ENCODE results near the gene CD27.
"Not testable (repeated sequence)": the region's sequence is repeated elsewhere in the genome, so short reads cannot be mapped to it uniquely, and the experiment has no call there.

CD27 gene

DNA sequence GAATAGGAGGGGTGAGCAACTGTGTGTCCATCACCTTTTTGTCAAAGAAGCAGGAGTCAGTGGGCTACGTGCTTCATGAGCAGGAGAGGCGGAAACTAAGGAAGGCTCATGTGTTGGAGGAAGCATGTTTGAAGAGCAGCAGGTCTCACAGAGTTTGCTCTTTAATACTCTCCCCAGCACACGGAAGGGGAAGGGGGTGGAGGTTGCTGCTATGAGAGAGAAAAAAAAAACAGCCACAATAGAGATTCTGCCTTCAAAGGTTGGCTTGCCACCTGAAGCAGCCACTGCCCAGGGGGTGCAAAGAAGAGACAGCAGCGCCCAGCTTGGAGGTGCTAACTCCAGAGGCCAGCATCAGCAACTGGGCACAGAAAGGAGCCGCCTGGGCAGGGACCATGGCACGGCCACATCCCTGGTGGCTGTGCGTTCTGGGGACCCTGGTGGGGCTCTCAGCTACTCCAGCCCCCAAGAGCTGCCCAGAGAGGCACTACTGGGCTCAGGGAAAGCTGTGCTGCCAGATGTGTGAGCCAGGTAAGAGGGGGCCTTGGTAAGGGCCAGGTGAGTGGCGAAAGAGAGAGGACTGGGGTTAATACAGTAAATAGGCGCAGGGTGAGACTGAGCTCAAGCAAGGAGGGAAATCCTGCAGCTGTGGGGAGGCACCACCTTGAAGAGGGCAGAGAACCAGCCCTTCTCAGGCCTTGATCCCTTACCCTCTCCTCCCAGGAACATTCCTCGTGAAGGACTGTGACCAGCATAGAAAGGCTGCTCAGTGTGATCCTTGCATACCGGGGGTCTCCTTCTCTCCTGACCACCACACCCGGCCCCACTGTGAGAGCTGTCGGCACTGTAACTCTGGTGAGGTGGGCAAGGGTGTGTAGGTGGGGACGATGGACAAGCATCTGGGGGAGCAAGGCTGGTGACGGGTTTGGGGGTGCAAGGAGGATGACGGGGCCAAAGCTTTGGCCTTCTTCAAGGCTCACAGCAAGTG, at the start of gene CD27:
CD27 (plus strand) TSS at position 252 of the 985 bp plus-strand sequence; CDS start at position 393, 141 bp downstream.
- Histone ChIP-seq H3K4me3 (peak within 1 kb of the TSS; percentile 5 to 38 (median 27)), H3K27ac (peak within 1 kb of the TSS in 13 of 21 experiments; percentile 52 to 97 (median 74))

DNA sequence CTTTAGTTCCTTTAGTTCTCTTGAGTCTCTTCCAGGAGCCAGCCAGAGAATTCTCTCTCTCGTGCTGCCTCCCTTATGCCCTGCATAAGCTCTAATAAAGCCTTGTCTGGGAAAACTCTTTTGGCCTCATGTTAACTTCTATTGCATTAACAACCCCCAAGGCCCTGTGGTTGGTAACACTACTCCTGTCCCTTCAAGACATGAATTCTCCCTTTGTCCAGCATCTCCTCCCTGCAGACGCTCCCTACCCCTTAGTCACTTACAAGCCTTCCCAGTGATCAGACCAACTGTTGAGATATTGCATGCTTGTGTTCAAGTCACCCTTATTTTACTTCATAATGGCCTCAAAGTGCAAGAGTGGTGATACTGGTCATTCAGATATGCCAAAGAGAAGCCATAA, 48.7 kb upstream of the CD27 start:
- no peak overlapping the region for H3K4me3 ChIP-seq
- peak overlapping the region in 2 of 21 experiments; percentile 23 to 44 for H3K27ac ChIP-seq

- H3K27ac ChIP-seq: no peak overlapping the region
- H3K4me3 ChIP-seq: no peak overlapping the region
These were observed 44.7 kb upstream of the CD27 start for GRCh38 chr12:6399884-6400644.

- Histone ChIP-seq H3K4me3 (no peak overlapping the region), H3K27ac (no peak overlapping the region)
These were observed 40.4 kb upstream of the CD27 start for GRCh38 chr12:6404390-6404789.

GRCh38 chr12:6405963-6406362, 38.8 kb upstream of the CD27 start:
- Histone ChIP-seq H3K27ac (no peak overlapping the region), H3K4me3 (no peak overlapping the region)

DNA sequence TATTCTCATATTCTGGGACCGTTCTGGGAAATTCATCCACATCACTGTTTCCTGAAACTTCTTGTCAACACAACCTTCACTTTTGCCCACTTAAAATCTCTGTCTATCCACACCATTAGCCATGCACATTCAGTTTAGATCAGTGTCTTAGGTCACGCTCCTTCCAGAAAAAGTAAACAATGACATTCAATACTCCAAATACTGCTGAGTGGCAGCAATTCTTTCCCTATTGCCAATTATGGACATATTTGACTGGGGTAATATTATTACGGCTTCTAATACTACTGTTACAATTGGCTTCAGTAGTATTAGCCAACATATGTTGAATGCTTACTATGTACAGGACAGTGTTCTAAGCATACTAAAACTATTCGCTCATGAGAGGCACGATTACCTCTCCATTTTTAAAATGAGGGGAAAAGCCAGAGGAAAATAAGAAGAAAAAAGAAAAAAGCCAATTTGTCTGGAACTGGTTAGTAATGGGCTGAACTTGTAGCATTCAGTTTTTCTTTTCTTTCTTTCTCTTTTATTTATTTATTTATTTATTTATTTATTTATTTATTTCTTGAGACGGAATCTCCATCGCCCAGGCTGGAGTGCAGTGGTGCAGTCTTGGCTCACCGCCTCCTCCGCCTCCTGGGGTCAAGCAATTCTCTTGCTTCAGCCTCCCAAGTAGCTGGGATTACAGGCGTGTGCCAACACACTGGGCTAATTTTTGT, 37.4 kb upstream of the CD27 start:
- no peak overlapping the region for H3K27ac ChIP-seq
- H3K4me3 ChIP-seq: no peak overlapping the region

GRCh38 chr12:6416596-6416995, 28.2 kb upstream of the CD27 start:
- Histone ChIP-seq H3K27ac (no peak overlapping the region), H3K4me3 (no peak overlapping the region)

GRCh38 chr12:6418796-6419195, 26.0 kb upstream of the CD27 start:
- Histone ChIP-seq H3K27ac (no peak overlapping the region), H3K4me3 (no peak overlapping the region)

GRCh38 chr12:6420364-6420763, 24.4 kb upstream of the CD27 start:
- Histone ChIP-seq H3K27ac (peak overlapping the region in 3 of 21 experiments; percentile 4 to 26 (median 11)), H3K4me3 (no peak overlapping the region)

- Histone ChIP-seq H3K4me3 (no peak overlapping the region), H3K27ac (peak overlapping the region in 5 of 21 experiments; percentile 27 to 59 (median 49))
These were observed 21.3 kb upstream of the CD27 start for GRCh38 chr12:6423267-6424007.

- no peak overlapping the region for H3K4me3 ChIP-seq
- H3K27ac ChIP-seq: peak overlapping the region in 5 of 21 experiments; percentile 27 to 59 (median 49)
These were observed 20.8 kb upstream of the CD27 start for GRCh38 chr12:6424008-6424347.

GRCh38 chr12:6424866-6425265, 19.9 kb upstream of the CD27 start:
- Histone ChIP-seq H3K4me3 (no peak overlapping the region), H3K27ac (peak overlapping the region in 1 of 21 experiments; percentile 87)

GRCh38 chr12:6425590-6426531, 18.9 kb upstream of the CD27 start:
- H3K27ac ChIP-seq: peak overlapping the region in 12 of 21 experiments; percentile 5 to 87 (median 50)
- H3K4me3 ChIP-seq: no peak overlapping the region

DNA sequence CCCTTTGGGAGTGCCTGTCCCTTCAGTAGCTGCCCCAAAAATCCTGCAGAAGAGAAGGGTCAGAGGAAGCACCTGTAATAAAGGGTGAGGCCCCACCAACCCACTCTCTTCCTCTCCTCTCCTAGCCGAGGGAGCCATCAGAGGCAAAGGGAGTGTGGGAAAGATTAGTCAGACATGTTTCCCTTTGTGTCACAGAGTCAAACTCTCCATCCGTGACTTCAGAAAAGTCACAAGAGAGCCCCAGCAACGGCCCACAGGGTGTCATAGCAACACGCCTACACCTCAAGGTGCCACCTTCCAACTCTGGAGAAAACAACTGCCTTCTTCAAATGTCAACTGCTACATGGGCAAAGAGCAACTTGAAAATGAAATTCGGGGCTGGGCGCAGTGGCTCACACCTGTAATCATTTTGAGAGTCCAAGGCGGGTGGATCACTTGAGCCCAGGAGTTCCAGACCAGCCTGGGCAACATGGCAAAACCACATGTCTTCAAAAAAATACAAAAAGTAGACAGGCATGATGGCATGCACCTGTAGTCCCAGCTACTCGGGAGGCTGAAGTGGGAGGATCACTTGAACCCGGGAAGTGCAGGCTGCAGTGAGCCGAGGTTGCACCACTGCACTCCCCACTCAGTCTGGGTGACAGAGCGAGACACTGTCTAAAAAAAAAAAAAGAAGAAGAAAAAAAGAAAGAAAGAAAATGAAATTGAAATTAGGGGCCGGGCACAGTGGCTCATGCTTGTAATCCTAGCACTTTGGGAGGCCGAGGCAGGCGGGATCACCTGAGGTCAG, 17.7 kb upstream of the CD27 start:
- Histone ChIP-seq H3K4me3 (no peak overlapping the region), H3K27ac (peak overlapping the region in 15 of 21 experiments; percentile 5 to 87 (median 49))

GRCh38 chr12:6427796-6428195, 17.0 kb upstream of the CD27 start:
- H3K4me3 ChIP-seq: not testable (repeated sequence)
- peak overlapping the region in 6 of 21 experiments; percentile 52 to 87 (median 75) for H3K27ac ChIP-seq

DNA sequence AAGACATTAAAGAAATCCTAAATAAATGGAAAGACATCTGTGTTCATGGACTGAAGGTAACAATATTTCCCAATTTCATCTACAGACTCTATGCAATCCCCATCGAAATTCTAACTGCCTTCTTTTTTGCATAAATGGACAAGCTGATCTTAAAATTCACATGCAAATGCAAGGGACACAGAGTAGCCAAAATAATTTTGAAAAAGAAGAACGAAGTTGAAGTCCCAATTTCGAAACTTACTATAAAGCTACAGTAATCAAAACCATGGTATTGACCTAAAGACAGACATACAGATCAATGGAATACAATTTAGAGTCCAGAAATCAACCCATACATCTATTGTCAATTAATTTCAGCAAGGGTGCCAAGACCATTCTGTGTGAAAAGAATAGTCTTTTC, 16.4 kb upstream of the CD27 start:
- H3K4me3 ChIP-seq: no peak overlapping the region
- peak overlapping the region in 2 of 21 experiments; percentile 87 for H3K27ac ChIP-seq

Data from skin epidermis (tissue), 12 donors.